Activated CD4-positive, alpha-beta T cell treated with anti-CD3 and anti-CD28 coated beads for 4 hours (primary cell): ENCODE measurements around the gene CEP295NL.
"Not testable (repeated sequence)": the region's sequence is repeated elsewhere in the genome, so short reads cannot be mapped to it uniquely, and the experiment has no call there.

Experiments
- DNase-seq, 2 donors: peaks; one replicate each; pipeline ENCODE4 v3.0.0-alpha.2; 2020

CEP295NL gene

GRCh38 chr17:78884876-78885667 is 17.9 kb downstream of the CEP295NL start:
- no peak for DNase-seq

GRCh38 chr17:78884148-78884825 is 18.7 kb downstream of the CEP295NL start:
- no peak for DNase-seq

- DNase-seq = no peak
Observed at GRCh38 chr17:78883533-78884131, 19.4 kb downstream of the CEP295NL start.

- no peak for DNase-seq
Observed at GRCh38 chr17:78883089-78883532, 19.9 kb downstream of the CEP295NL start.

- no peak for DNase-seq
Observed at GRCh38 chr17:78882540-78883088, 20.4 kb downstream of the CEP295NL start.

GRCh38 chr17:78879635-78880186 is 23.3 kb downstream of the CEP295NL start:
- peak in 1 of 2 donors; percentile 14 for DNase-seq

- no peak for DNase-seq
Observed at GRCh38 chr17:78878871-78879527, 24.0 kb downstream of the CEP295NL start.

- DNase-seq = no peak
Observed at GRCh38 chr17:78878261-78878660, 24.7 kb downstream of the CEP295NL start.

GRCh38 chr17:78876954-78877517 is 26.0 kb downstream of the CEP295NL start:
- not testable (repeated sequence) for DNase-seq

- DNase-seq = no peak
Observed at GRCh38 chr17:78876094-78876597, 26.9 kb downstream of the CEP295NL start.

GRCh38 chr17:78875363-78876093 is 27.5 kb downstream of the CEP295NL start:
- no peak for DNase-seq

GRCh38 chr17:78873519-78874340 is 29.3 kb downstream of the CEP295NL start:
- DNase-seq = no peak

GRCh38 chr17:78872486-78872885 is 30.5 kb downstream of the CEP295NL start:
- DNase-seq = no peak

GRCh38 chr17:78870621-78871020 is 32.4 kb downstream of the CEP295NL start:
- no peak for DNase-seq

GRCh38 chr17:78868391-78868790 is 34.6 kb downstream of the CEP295NL start:
- DNase-seq = no peak

GRCh38 chr17:78867046-78867445 is 36.0 kb downstream of the CEP295NL start:
- DNase-seq = not testable (repeated sequence)

GRCh38 chr17:78865682-78866390 is 37.2 kb downstream of the CEP295NL start:
- peak; percentile 42 to 65 for DNase-seq

GRCh38 chr17:78864117-78864516 is 38.9 kb downstream of the CEP295NL start:
- DNase-seq = no peak
